ENCODE results near the gene KCTD1.

DNA sequence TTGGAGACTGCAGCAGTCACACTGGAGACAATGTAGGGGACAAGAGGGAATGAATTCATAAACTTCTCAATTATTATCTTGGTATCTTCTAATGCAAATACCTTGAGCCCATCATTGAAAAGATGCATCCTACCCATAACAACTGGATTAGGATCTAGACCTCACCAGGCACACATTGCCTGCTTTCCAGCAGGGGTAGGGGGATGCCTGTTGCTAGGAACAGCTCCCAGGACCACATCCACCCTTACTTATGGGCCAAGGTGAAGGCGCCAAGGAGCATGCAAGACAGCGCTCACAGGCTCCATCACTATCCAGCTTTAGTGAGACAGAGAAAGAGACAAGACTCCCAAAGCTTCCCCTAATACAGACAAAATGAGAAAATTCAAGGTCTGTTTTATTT, 24.4 kb downstream of the KCTD1 start:
- TF ChIP-seq YY1 (IDR thresholded peaks at IDR 0.05; ENCODE audit: insufficient read depth, insufficient read length) (no peak), SUZ12 (IDR thresholded peaks at IDR 0.05; ENCODE audit: extremely low read depth, insufficient read depth, insufficient read length) (no peak)
